ENCODE measurements around the gene METTL27.
"Not testable (repeated sequence)": the region's sequence is repeated elsewhere in the genome, so short reads cannot be mapped to it uniquely, and the experiment has no call there.

The METTL27 gene

GRCh38 chr7:73823873-73824592 lies 18.3 kb downstream of the METTL27 start:
- no peak overlapping the region for H3K4me3 ChIP-seq (replicated peaks; ENCODE audit: insufficient read depth, low read length)
- DNase-seq (ENCODE audit: low read depth in 1 of 2, low spot score in 1 of 2): no peak
- H3K27ac ChIP-seq (replicated peaks): no peak overlapping the region
- no peak for TF ChIP-seq CTCF (IDR thresholded peaks at IDR 0.05; ENCODE audit: insufficient read depth, low read length)
- no peak for TF ChIP-seq REST (IDR thresholded peaks at IDR 0.05; ENCODE audit: insufficient replicate concordance, low read depth)
- no peak for TF ChIP-seq POLR2AphosphoS5 (IDR thresholded peaks at IDR 0.05; ENCODE audit: low read depth)
- TF ChIP-seq SPI1 (IDR thresholded peaks at IDR 0.05; ENCODE audit: borderline replicate concordance, low read depth): no peak
- no peak for TF ChIP-seq GABPA (IDR thresholded peaks at IDR 0.05; ENCODE audit: low read depth)
- H3K27me3 ChIP-seq (ENCODE audit: insufficient read depth, poor library complexity, severe bottlenecking): no peaks in the 10 kb centered on the region

- H3K27me3 ChIP-seq (ENCODE audit: insufficient read depth, poor library complexity, severe bottlenecking): no peaks in the 10 kb centered on the region
- TF ChIP-seq REST (IDR thresholded peaks at IDR 0.05; ENCODE audit: insufficient replicate concordance, low read depth): no peak
- no peak for TF ChIP-seq POLR2AphosphoS5 (IDR thresholded peaks at IDR 0.05; ENCODE audit: low read depth)
- TF ChIP-seq SPI1 (IDR thresholded peaks at IDR 0.05; ENCODE audit: borderline replicate concordance, low read depth): no peak
- no peak for TF ChIP-seq GABPA (IDR thresholded peaks at IDR 0.05; ENCODE audit: low read depth)
- no peak for TF ChIP-seq CTCF (IDR thresholded peaks at IDR 0.05; ENCODE audit: insufficient read depth, low read length)
- no peak overlapping the region for H3K27ac ChIP-seq (replicated peaks)
- H3K4me3 ChIP-seq (replicated peaks; ENCODE audit: insufficient read depth, low read length): no peak overlapping the region
- no peak for DNase-seq (ENCODE audit: low read depth in 1 of 2, low spot score in 1 of 2)
Measured at GRCh38 chr7:73823257-73823656, 19.1 kb downstream of the METTL27 start.

- no peak overlapping the region for H3K4me3 ChIP-seq (replicated peaks; ENCODE audit: insufficient read depth, low read length)
- no peak for DNase-seq (ENCODE audit: low read depth in 1 of 2, low spot score in 1 of 2)
- H3K27me3 ChIP-seq (ENCODE audit: insufficient read depth, poor library complexity, severe bottlenecking): no peaks in the 10 kb centered on the region
- H3K27ac ChIP-seq (replicated peaks): no peak overlapping the region
- TF ChIP-seq GABPA (IDR thresholded peaks at IDR 0.05; ENCODE audit: low read depth): no peak
- TF ChIP-seq POLR2AphosphoS5 (IDR thresholded peaks at IDR 0.05; ENCODE audit: low read depth): no peak
- TF ChIP-seq CTCF (IDR thresholded peaks at IDR 0.05; ENCODE audit: insufficient read depth, low read length): no peak
- no peak for TF ChIP-seq REST (IDR thresholded peaks at IDR 0.05; ENCODE audit: insufficient replicate concordance, low read depth)
- TF ChIP-seq SPI1 (IDR thresholded peaks at IDR 0.05; ENCODE audit: borderline replicate concordance, low read depth): no peak
Measured at GRCh38 chr7:73822319-73823173, 19.8 kb downstream of the METTL27 start.

GRCh38 chr7:73821597-73822285 lies 20.6 kb downstream of the METTL27 start:
- H3K27ac ChIP-seq (replicated peaks); H3K27me3 ChIP-seq (ENCODE audit: insufficient read depth, poor library complexity, severe bottlenecking); DNase-seq (ENCODE audit: low read depth in 1 of 2, low spot score in 1 of 2); H3K4me3 ChIP-seq (replicated peaks; ENCODE audit: insufficient read depth, low read length): not testable (repeated sequence)
